AG08396 (cell line): ENCODE data around the gene SETD7.
"Not testable (repeated sequence)": the region's sequence is repeated elsewhere in the genome, so short reads cannot be mapped to it uniquely, and the experiment has no call there.

Experiments
- DNase-seq: peaks from one replicate; pipeline ENCODE4 v3.0.0; 2012; ENCODE audit warnings: low spot score, mixed read lengths

SETD7 gene

GRCh38 chr4:139465922-139466321 lies 90.1 kb downstream of the SETD7 start:
- DNase-seq = no peak

- not testable (repeated sequence) for DNase-seq
These were observed 91.5 kb downstream of the SETD7 start for GRCh38 chr4:139464512-139464911.

- DNase-seq = no peak
These were observed 94.9 kb downstream of the SETD7 start for GRCh38 chr4:139461022-139461628.

- no peak for DNase-seq
These were observed 95.5 kb downstream of the SETD7 start for GRCh38 chr4:139460565-139460964.

GRCh38 chr4:139458999-139459398 lies 97.0 kb downstream of the SETD7 start:
- no peak for DNase-seq

- DNase-seq = no peak
These were observed 97.5 kb downstream of the SETD7 start for GRCh38 chr4:139458543-139458942.

- DNase-seq = no peak
These were observed 98.7 kb downstream of the SETD7 start for GRCh38 chr4:139457318-139457717.

- DNase-seq = no peak
These were observed 100.9 kb downstream of the SETD7 start for GRCh38 chr4:139455126-139455538.

GRCh38 chr4:139454111-139455045 lies 101.6 kb downstream of the SETD7 start, which contains the start of gene RAB33B:
RAB33B (plus strand) TSS chr4:139454121; CDS start chr4:139454196, 75 bp downstream.
- DNase-seq = no peak

- DNase-seq = peak; percentile 96
These were observed 102.5 kb downstream of the SETD7 start for GRCh38 chr4:139453371-139454110.

- no peak for DNase-seq
These were observed 103.0 kb downstream of the SETD7 start for GRCh38 chr4:139453041-139453370.

GRCh38 chr4:139451997-139452396 lies 104.0 kb downstream of the SETD7 start:
- no peak for DNase-seq

GRCh38 chr4:139450586-139450985 lies 105.4 kb downstream of the SETD7 start:
- DNase-seq = no peak

GRCh38 chr4:139447078-139447477 lies 108.9 kb downstream of the SETD7 start:
- DNase-seq = not testable (repeated sequence)
